Right lobe of liver (tissue), 6 donors: ENCODE data around the gene ZNF791. TPM values are rescaled to one million over a fixed set of nuclear protein-coding genes. Genes with fewer than 3 reads are reported as not detected.

Experiments used
- ATAC-seq, 4 donors: fragments of 200-7000 bp; cut with Tn5 transposase; one replicate each; pipeline ENCODE4 v1.9.1; 2020; ENCODE audit warnings: mild to moderate bottlenecking in 4 of 4, moderate library complexity in 4 of 4
- DNase-seq, 3 donors: peaks; one replicate each; pipeline ENCODE4 v3.0.0-alpha.2; 2020
- H3K27ac ChIP-seq, 3 donors: fragments of 200-600 bp; one replicate each; pipeline ENCODE4 v1.8.0; 2022
- H3K27me3 ChIP-seq, 2 donors: fragments of 200-600 bp; one replicate each; pipeline ENCODE4 v1.8.0; 2022
- H3K36me3 ChIP-seq, 4 donors: fragments of 200-600 bp; sonication (generic) in 1 of 4; one replicate each; pipeline versions ENCODE4 v1.5.1 to v1.8.0; 2017 to 2022; ENCODE audit warnings: control low read depth in 1 of 4
- H3K4me1 ChIP-seq, 4 donors: fragments of 200-600 bp; sonication (generic) in 1 of 4; one replicate each; pipeline versions ENCODE4 v1.5.1 to v1.8.0; 2017 to 2022; ENCODE audit warnings: control low read depth in 1 of 4
- H3K4me3 ChIP-seq, 3 donors: fragments of 200-600 bp; one replicate each; pipeline ENCODE4 v1.8.0; 2022
- H3K9me3 ChIP-seq, 4 donors: fragments of 200-600 bp; sonication (generic) in 1 of 4; one replicate each; pipeline versions ENCODE4 v1.5.1 to v1.8.0; 2017 to 2022; ENCODE audit warnings: control low read depth in 1 of 4
- CTCF ChIP-seq, 4 donors: fragments of 200-600 bp in 3 of 4; fragments of 450-650 bp in 1 of 4; IDR thresholded peaks; one replicate each; pipeline versions ENCODE4 v1.5.1 to v1.8.0; 2016 to 2022; ENCODE audit warnings: antibody characterized with exemption in 4 of 4, mild to moderate bottlenecking in 2 of 4
- POLR2A ChIP-seq: fragments of 450-650 bp; IDR thresholded peaks from one replicate; pipeline ENCODE4 v1.6.1; 2017; ENCODE audit warnings: antibody characterized with exemption, mild to moderate bottlenecking
- WGBS: methylation state at CpG from one replicate; pipeline ENCODE4 v1.1.6; 2018; ENCODE audit warnings: low coverage, low lambda C conversion rate; ENCODE audit not compliant: insufficient coverage; ENCODE audit errors: missing lambda C conversion rate; 5-methylcytosine and 5-hydroxymethylcytosine counted together
- intact Hi-C, 2 donors: fragments of 100-400 bp; cut with DNase I; formaldehyde crosslinking; loops; one replicate each; pipeline versions ENCODE4 v1.11.2 to v1.14.1; 2022
- total RNA-seq, 6 experiments: library from RNA; depleted of rRNA in 2 of 6; stranded (reverse); fragments of >200 nt in 2 of 6; fragmentation: NEBNext Ultra II Directional in 3 of 6; extraction: Animal tissue kit (Norgen Biotek cat#: 25700) in 3 of 6; gene quantifications; one replicate each; pipeline versions ENCODE4 v1.1.0 to v1.2.4, GENCODE V29; 2016 to 2023
- donor health status: DM: no; HTN: yes; CAD: no.
- donor health status: DM: no; HTN: no; CAD: no.
- donor health status: DM: no; HTN: no; CAD: no.
- donor health status: DM: no; HTN: yes; CAD: no.
- donor health status: DM: no; HTN: yes; CAD: no.

Gene ZNF791
- total RNA-seq, 6 experiments from 2014 or later: 5.5 to 10.7 (median 7.8) TPM

- ATAC-seq: peak in 1 of 4 donors; percentile 1
- Histone ChIP-seq H3K4me3 (peak overlapping the region; percentile 68 to 93 (median 83)), H3K9me3 (no peaks in the 10 kb centered on the region), H3K4me1 (peaks cover 0 to 27% (median 12%) of the 10 kb centered on the region in 4 donors), H3K36me3 (peaks cover 0 to 29% (median 4%) of the 10 kb centered on the region in 4 donors), H3K27me3 (no peaks in the 10 kb centered on the region), H3K27ac (peak overlapping the region in 1 of 3 donors; percentile 65)
- intact Hi-C loops: loop anchor here in 1 of 2 donors (10.0 kb wide), 1 partner anchor 101 kb away; no protein-coding TSS in a partner anchor
- DNase-seq: no peak
- TF ChIP-seq POLR2A (no peak), CTCF (IDR thresholded peaks at IDR 0.05) (no peak)
- WGBS: 35% methylated on average over 7 of the region's 12 CpGs
Observed at GRCh38 chr19:12665671-12666264, 55.0 kb downstream of the ZNF791 start.

- Histone ChIP-seq H3K4me3 (peak within 1 kb of the TSS; percentile 68 to 93 (median 83)), H3K9me3 (no peaks in the 10 kb centered on the region), H3K27me3 (no peaks in the 10 kb centered on the region), H3K27ac (peak within 1 kb of the TSS; percentile 12 to 81 (median 65)), H3K4me1 (peaks cover 0 to 28% (median 12%) of the 10 kb centered on the region in 4 donors), H3K36me3 (peaks cover 0 to 23% (median under 1%) of the 10 kb centered on the region in 4 donors)
- 0% methylated on average over 11 of the region's 46 CpGs for WGBS
- ATAC-seq (peak; percentile 79 to 86 (median 82)), DNase-seq (peak; percentile 80 to 81 (median 80))
- intact Hi-C loops: loop anchor here in 1 of 2 donors (10.0 kb wide), 1 partner anchor 102 kb away; no protein-coding TSS in a partner anchor
- TF ChIP-seq CTCF (IDR thresholded peaks at IDR 0.05) (no peak), POLR2A (peak; percentile 30)
Observed at GRCh38 chr19:12666265-12667048, 55.7 kb downstream of the ZNF791 start, which contains the start of the genes MAN2B1 and WDR83. Gene MAN2B1 (minus strand): TSS chr19:12666742. CDS start chr19:12666701, 41 bp downstream. Gene WDR83 (plus strand): TSS chr19:12666807. CDS start chr19:12669791, 2,984 bp downstream.

- intact Hi-C loops: loop anchor here in 1 of 2 donors (10.0 kb wide), 1 partner anchor 103 kb away; no protein-coding TSS in a partner anchor
- Histone ChIP-seq H3K4me1 (peaks cover 0 to 28% (median 12%) of the 10 kb centered on the region in 4 donors), H3K4me3 (no peak overlapping the region), H3K9me3 (no peaks in the 10 kb centered on the region), H3K27me3 (no peaks in the 10 kb centered on the region), H3K27ac (no peak overlapping the region), H3K36me3 (peaks cover 0 to 13% (median 0%) of the 10 kb centered on the region in 4 donors)
- TF ChIP-seq POLR2A (no peak), CTCF (IDR thresholded peaks at IDR 0.05) (no peak)
- DNase-seq (no peak), ATAC-seq (no peak)
- WGBS: 78% methylated on average over 2 of the region's 4 CpGs
Observed at GRCh38 chr19:12667731-12668302, 57.1 kb downstream of the ZNF791 start.

- Histone ChIP-seq H3K27ac (peak overlapping the region in 1 of 3 donors; percentile 96), H3K27me3 (no peaks in the 10 kb centered on the region), H3K4me3 (peak overlapping the region; percentile 55 to 83 (median 63)), H3K9me3 (no peaks in the 10 kb centered on the region), H3K4me1 (peaks cover 0 to 28% (median 12%) of the 10 kb centered on the region in 4 donors), H3K36me3 (peaks cover 0 to 13% (median 0%) of the 10 kb centered on the region in 4 donors)
- WGBS: 69% methylated on average over 6 of the region's 8 CpGs
- ATAC-seq (no peak), DNase-seq (no peak)
- TF ChIP-seq CTCF (IDR thresholded peaks at IDR 0.05) (no peak), POLR2A (no peak)
- intact Hi-C loops: loop anchor here in 1 of 2 donors (10.0 kb wide), 1 partner anchor 104 kb away; no protein-coding TSS in a partner anchor
Observed at GRCh38 chr19:12668346-12668745, 57.6 kb downstream of the ZNF791 start.
